ENCODE data around the gene ATP5IF1.

Gene ATP5IF1

DNA sequence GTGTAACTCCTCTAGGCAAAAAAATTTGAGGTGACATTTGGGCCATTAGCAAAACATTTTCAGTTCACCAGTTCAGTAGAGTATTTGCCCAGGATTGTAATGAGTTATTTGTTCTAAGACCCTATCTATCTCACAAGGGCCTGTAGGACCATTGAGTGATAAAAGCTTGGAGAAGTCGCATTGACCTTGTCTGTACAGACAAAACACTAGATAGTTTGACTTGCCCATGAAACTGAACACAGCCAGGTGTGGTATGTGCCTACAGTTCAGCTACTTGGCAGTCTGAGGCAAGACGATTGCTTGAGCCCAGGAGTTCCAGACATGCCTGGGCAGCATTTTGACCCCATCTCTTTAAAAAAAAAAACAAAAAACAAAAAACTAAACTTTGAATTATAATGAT, 3.1 kb downstream of the ATP5IF1 start:
- DNase-seq: no peak

DNA sequence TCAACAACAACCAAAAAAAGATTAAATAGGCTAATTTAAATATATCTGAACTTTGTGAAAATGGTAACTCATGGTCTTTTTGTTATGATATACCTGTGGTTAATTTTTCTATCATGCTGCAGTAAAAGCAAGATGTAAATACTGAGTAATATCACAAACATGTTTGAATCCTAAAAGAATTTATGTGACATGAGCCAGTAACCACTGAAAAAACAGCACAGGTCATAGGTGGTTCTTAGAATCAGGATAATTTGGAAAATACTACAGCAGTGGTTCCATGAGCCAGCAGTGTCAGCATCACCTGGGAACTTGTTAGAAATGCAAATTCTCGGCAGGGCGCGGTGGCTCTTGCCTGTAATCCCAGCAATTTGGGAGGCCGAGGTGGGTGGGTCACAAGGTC, 4.1 kb downstream of the ATP5IF1 start:
- DNase-seq: no peak

DNA sequence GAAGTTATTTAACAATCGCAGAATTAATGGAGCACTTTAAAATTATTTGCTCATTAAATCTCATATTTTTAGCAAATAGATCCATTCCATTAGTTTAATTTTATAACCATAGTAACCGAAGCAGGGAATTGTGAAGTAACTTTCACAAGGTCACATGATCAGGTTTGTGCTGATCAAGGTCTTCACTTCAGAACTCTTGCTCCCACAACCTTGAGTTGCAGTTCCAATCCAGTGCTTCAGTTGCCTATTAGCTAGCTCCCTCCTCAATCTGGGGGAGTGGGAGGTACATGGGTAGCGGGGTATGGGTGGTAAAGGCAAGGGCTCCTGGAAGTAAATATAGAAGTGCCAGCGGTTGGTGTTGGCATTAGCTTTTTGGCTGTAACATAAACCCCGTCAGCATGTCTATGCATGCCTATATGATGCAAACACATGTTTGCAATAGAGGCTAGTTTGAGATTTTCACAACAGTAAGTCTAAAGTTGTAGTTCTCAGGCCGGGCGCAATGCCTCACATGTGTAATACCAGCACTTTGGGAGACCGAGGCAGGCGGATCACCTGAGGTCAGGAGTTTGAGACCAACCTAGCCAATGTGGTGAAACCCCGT, 5.8 kb downstream of the ATP5IF1 start:
- DNase-seq: no peak

DNA sequence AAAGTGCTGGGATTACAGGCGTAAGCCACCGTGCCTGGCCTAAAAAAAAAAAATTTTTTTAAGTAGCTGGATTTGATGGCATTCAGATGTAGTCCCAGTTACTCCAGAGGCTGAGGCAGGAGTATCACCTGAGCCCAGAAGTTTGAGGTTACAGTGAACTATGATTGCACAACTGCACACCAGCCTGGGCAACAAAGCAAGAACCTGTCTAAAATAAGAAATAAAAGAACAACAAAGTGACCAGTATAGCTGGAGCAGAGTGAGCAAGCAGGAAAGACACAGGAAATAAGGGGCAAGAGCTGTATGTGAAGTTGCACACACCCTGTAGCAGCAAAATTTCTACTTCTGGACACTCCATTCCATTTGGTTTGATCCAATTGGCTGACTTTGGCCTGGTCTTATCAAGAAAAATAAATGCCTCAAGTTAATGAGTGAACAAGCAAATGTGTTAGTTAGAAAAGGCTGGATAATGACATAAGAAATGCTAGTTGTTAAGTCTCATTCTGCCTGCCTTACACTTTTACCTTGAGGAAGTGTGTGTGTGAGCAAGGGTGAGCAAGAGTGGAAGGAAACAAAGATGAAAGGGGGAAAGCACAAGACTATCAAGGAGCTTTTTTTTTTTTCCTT, 7.9 kb downstream of the ATP5IF1 start:
- no peak for DNase-seq

DNA sequence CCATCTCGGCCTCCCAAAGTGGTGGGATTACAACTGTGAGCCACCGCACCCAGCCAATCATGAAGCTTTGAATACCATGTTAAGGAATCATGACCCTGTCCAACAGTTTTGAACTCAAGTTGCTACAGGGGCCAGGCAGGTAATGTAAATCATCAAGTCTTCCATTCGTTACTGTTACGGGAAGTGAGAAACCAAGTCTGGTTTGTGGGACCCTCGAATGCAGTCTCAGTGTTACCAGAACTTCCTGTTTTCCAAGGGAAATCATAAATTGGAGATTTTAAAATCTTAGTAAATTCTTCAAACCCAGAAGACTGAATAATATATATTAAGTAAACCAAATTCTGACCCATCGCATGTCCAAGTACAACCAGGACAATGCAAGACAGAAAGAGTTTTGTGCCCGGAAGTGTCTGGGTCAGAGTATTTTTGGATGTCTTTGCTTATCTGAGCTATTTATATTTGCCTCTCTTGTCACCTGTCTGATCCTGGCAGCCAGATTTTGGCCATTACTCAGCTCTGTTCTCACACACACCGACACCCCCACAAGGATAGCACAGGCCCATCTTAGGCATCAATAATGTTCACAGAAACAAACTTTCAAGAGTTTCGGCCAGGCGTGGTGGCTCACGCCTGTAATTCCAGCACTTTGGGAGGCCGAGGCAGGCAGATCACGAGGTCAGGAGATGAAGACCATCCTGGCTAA, 8.8 kb downstream of the ATP5IF1 start:
- no peak for DNase-seq

DNA sequence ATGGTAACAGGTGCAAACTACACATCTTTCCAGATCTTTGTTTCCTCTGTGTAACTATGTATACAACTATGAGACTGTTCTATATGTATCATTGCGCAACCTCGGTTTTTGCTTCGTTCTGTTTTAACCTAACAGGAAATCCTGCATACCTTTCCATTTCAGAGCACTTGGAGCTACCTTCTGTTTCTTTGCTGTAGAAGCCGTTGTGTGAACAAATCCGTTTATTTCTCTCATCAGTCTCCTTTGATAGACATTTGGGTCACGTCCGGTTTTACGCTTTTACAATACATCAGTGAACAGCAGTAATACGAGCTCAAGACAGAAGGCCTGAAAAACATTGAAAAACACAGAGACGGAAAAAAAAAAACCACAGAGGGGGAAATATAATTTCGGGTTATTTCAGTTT, 10.5 kb downstream of the ATP5IF1 start:
- DNase-seq: peak; percentile 20

DNA sequence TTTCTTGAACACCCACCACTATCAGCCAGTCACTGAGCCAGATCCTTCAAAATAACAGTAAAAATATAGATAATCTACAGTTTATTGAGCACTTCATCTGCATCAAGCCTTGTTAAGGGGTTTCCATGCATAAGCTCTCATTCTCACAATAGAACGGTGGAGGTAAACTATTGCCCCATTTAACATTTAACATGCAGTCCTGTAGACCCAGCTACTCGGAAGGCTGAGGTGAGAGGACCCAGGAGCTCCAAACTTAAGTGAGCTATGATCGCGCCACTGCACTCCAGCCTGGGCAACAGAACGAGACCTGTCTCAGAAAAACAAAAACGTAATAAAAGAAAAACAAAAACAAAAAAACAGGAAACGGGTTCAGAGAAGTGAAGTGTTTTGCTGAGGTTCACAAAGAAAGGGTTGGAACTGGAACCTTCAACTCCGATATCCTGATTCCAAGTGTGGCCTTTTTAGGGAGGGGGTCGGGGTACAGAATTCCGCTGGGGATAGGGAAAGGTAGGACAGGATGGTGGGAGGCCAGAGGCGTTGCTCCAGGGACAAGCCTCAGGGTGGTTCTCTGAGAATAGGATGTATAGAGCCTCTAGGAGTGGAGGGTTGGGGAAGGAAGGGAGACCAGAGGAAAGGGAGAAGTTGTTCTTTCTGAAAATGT, 11.8 kb downstream of the ATP5IF1 start:
- DNase-seq: no peak

DNA sequence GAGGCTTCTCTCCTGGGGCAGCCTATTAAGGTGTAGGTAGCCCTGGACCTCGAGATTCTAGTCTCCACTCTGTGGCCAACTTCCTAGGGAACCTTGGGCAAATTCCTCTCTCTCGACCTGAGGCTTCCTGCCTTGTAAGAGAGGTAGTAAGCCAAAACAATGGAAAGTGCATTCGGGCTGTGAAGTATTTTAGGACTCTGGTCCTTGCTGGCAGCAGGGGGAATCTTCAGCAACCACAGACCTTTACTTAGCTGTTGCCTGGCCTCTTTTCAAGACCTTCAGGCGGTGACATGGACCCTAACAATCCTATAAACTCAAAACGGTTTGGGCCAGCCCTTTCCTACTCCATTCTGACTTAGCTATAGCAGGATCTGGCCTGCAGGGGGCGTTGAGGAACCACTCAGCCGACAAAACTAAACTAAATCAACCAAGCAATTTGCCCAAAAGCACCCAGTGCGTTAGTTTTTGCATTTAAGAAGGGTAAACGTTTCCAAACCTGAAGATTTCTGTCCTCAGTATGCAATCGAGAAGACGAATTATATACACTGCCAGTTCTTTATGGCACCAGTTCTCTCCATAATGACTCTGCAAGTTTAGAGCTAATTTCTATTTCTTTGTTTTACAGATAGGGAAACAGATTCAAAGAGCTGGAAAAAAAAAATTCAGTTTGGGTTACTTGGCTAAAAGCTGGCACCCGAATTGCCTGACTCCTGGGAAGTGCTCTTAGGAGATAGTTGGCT, 12.5 kb downstream of the ATP5IF1 start:
- peak; percentile 64 for DNase-seq

DNA sequence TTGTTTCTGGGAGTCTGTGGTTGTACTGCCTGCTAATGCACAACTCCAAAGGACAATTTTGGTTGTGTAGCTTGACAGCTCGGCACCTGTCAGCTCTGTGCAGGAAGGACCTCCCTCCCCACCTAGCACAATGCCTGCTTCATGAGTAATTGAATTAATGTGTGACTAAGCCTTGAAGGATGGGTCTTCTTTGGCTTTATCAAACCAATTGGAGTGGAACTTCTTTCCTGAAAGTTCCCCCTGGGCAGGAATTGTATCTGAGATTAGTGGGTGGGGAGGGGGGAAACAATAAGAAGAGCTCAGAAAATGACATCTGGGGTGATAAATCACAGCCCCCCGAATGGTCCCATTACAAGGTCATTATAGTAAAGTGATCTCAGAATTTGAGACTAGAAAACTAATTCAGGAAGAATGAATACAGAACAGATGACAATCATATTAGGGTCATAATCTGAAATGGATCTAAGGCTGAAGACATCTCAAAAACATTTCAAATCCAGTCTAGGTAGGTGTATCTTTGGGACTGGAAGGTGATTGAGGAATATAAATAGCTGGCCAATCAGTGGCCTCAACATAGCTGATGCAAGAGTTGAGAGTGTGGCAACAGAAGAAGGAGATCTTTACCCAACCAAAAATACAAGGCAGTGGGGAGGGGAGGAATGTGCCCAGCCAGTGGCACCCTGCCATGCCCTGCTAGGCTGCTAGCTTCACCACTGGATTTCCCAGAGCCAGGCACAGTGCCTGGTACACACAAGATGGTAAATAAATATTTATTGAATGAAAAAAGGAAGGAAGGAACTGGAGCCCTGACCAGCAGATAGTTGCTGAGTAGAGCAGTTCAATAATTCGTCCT, 13.3 kb downstream of the ATP5IF1 start:
- DNase-seq: no peak

DNA sequence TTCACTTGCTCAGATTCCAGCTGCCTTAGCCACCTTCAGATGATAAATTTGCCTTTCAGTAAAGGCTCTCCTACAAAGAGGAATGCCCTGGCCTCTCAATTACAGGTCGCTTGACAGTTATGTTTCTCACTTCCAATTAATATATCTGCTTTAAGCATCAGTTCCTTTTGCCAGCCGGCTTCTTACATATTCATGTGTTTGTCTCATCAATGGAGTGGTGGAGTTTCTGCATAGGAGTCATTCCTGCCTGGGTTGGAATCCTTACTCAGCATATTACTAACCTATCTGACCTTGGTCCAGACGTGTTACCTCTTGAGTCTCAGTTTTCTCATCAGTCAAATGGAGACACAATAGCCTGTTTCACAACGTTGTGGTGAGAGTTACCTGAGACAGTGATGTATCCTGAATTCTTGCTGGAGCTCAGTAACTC, 14.0 kb downstream of the ATP5IF1 start:
- DNase-seq: no peak

DNA sequence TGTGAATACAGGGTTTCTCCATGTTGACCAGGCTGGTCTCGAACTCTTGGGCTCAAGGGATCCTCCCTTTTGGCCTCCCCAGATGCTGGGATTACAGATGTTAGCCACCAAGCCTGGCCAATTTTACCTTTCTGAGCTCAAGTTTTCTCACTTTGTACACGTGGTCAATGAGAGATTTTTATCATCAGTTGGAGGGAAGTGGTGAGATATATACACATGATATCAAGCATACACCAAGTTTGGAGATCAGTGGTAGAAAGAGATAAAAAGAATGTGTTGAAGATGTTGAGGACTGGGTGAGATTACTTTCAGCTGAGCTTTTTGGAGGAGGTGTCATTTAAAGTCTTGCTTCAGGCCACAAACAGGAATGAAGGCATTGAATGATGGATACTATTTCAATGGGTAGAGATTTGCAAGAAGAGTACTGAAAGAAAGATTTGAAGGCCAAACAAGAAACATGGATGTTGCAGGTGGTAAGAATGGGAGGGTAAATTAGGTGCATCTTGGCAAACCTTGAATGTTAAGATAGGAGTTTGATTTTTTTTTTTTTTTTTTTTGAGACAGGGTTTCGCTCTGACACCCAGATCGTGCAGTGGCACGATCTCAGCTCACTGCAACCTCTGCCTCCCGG, 20.4 kb downstream of the ATP5IF1 start:
- DNase-seq: no peak

DNA sequence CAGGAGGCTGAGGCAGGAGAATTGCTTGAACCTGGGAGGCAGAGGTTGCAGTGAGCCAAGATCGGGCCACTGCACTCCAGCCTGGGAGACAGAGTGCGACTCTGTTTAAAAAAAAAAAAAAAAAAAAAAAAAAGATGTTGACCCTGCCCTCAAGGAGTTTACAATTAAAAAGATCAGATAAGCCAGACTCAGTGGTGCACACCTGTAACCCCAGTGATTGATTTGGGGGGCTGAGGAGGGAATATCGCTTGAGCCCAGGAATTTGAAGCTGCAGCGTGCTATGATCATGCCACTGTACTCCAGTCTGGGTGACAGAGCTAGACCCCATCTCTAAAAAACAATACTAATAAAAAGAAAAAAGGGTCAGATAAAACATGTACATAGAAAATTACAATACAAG, 21.8 kb downstream of the ATP5IF1 start:
- DNase-seq: no peak

DNA sequence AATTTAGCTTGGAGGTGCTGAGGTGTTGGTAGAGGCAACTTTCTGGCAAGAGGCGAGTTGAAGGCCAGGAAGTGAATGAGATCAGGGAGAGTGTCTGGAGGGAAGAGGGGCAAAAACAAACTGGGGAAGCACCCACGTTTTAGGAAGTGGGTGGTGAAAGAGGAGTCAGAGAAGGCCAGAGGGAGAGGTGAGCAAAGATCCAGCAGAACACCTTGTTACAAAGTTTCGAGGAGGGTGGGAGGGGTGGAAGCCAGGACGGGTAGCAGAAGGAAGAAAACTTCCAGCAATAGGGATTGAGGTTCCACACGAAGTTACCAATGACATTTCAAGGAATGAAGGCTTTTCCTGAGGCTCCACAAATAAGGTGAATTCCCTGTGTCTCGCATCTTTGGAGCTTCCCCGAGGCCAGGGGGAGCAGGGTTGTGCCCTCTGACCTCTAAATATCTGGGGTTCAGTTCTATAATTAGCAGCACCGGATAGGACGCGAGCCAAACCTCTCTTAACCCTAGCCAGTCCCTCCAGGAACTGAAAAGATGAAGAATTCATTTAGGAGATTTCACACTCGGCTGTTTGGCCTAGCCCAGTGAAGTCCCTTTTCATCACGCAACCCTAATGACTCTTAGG, 22.8 kb downstream of the ATP5IF1 start:
- no peak for DNase-seq

DNA sequence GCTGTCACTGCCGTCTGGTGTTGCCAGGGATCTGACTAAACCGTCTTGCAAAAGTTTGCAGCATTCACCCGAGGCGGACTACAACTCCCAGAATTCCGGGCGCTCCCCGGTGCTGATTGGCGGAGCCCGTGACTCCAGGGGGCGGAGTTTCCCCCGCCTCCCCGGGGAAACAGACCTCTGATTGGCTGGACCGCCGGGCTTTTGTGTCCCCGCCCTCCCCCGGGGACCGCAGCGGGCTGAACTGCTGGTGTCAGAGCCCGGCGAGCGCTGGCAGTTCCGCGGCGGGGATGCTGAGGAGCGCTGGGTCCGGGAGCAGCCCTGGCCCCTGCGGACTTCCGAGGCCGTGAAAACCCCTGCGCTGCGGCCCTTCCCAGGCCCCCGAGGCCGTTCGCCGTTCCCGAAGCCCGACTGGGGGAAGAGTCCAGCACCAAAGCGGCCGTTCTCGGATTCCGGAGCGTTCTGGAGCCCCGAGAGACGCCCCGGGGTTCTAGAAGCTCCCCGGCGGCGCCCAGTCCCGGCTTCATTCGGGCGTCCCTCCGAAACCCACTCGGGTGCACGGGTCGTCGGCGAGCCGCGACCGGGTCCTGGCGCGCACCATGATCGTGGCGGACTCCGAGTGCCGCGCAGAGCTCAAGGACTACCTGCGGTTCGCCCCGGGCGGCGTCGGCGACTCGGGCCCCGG, 23.5 kb downstream of the ATP5IF1 start, which contains the start of gene SESN2:
Gene SESN2, plus strand, starts transcription at position 267 of the 682 bp plus-strand sequence. Its CDS starts 330 bp downstream, at position 597.
- peak; percentile 99 for DNase-seq

DNA sequence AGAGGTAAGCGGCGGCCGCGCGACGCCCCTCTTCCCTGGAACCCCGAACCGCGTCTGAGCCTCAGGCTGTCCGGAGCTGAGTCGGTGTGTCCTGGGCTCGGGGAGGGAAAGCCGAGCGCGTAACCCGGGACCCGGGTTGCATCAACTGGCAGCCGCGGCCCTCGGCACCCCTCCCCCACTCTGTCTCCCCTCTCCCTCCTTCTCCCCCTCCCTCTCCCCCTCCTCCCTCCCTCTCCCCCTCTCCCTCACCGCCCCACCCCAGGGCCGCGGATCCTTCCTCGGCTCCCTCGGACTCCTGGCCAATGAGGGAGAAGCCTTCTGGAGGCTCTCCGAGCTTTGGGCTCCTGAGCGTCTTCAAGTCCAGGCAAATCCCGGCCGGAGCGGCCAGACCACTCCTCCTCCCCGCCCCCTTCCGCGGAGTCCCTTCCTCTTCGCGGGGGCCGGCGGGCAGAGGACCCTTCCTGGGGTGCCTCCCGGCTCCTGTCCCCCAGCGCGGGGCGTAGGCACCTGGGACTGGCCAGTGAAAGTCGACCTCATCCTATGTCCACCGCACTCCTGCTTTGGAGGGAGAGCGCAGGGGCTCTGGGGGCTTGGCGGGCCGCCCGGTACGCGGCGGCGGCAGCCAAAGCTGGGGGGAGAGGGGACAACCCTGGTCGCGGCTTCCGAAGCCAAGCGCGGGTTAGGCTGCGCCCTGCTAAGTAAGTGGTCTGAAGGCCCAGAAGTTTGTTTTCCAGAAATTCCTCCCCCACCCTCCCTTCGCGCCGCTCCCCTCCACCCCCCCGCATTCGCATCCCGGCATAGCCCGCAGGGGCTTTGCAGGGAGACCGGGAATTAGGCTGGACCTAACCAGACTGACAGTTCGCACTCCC, 24.2 kb downstream of the ATP5IF1 start:
- DNase-seq: peak; percentile 52

DNA sequence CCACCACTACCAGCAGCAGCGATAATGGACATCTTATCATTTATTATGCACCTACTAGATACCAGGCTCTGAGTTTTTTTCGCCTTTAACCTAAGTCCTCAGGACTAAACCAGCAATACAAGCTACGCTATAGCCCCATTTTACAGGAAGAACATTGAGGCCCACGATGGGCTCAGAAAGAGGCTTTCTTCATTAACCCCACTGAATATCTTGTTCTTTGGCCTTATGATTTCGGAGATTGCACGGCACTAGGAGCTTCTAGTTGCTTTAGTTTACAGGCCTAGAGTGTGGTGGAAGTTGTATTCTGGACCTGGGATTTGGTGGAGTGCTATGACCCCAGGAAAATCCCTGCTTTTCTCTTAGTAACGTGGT, 24.9 kb downstream of the ATP5IF1 start:
- DNase-seq: no peak

DNA sequence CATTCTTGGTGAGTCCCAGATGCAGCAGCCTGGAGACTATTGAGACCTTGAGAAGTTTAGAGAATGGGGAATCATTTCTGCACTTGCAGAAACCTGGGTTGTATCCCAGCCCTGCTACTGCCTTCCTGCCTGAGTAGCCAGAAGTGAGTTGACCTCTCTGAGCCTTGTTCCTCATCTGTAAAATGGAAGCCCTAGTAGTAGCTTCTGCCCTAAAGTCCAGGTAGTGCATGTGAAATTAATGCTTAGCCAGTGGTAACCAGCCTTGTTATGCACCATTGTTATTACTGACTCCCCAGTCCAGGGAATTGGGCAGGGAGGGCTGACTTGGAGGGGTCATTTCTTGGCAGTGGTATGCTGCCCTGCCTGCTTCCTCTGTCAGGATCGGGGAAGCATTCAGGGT, 29.0 kb downstream of the ATP5IF1 start:
- DNase-seq: no peak

DNA sequence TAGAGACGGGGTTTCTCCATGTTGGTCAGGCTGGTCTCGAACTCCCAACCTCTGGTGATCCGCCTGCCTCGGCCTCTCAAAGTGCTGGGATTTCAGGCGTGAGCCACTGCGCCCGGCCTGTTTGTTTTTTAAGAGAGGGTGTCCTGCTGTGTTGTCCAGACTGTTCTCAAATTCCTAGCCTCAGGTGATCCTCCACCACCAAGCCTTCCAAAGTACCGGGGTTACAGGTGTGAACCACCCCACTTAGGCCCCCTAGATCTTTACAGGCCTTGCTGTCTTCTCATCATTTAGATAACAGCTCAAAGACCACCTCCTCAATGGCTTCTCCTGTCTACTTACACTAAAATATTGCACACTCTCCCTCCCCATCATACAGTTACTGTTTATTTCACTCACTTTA, 29.7 kb downstream of the ATP5IF1 start:
- DNase-seq: no peak

DNA sequence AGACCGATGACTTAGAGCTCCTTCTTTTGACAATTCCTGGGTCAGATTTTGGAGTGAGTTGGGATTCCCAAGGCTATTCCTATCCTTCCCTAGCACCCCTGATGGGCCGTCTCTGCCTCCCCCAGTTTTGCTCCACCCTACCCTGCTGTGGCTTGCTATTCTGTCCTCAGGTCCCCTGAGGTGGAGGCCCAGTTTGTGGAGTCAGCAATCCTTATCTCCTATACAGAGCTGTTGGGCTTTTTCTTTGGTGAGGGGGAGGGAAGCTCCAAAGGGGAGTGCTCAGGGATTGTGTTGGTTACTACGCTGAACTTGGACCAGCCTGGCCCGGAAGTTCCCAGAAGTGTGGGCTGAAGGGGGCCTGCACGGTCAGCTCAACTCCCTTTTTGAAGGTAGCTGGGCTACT, 31.0 kb downstream of the ATP5IF1 start:
- DNase-seq: no peak

DNA sequence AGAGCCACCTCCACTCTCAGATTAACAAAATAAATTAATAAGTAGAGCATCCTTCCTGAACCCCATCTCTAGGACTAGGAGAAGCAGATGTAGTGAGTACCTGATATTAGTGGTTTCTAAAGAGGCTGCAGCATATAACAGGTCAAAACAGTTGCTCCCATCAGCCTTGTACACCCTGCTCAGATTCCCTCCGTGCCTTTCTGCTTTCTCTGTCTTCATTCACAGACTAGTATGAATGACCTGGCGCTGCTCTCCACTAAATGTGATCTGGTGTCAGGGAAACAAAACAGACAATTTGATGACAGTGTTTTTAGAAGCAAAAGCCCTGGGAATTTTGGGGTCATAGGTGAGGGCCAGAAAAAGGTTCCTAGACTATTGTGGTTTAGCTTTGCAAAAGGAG, 31.7 kb downstream of the ATP5IF1 start:
- DNase-seq: no peak
